GM12872 (cell line): Measurements from ENCODE around the gene LMO1.

Experiments used
- TF ChIP-seq, protein P1 (sequence below): IDR thresholded peaks from 3 replicates; pipeline ENCODE4 v1.5.1; 2011; ENCODE audit warnings: low read depth, mild to moderate bottlenecking, low read length, moderate library complexity; ENCODE audit not compliant: insufficient read depth

Gene LMO1

DNA sequence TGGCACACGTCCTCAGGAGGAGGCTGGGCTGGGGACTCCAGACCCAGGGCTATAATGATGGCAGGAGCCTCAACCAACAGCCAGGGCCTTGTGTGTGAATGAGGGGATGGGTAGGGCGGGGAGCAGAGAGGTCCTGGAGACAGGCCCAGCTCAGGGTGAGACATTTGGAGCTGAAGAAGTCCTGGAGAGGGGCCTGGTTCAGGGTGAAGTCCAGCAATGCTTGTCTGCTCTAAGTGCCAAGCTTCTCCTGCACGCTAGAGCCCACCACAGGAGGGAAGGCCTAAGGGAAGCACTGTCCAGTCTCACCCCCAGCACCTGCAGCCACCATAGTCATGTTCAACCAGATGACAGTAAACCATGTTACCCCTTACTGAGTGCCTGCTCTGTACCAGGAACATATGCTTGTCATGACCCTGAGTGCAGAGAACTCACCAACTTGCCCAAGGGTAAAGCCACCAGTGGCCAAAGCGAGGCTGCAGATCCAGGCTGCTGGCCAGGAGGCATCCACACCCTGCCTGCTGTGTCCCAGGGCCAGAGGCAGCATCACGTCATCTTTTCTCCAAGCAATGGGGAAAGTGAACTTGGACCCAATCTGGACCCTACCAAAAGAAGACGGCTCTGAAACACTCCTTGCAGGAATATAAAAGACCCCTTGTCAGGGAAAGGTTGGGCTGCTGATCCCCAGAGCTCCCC is 24.0 kb downstream of the LMO1 start:
- TF ChIP-seq, protein P1, sequence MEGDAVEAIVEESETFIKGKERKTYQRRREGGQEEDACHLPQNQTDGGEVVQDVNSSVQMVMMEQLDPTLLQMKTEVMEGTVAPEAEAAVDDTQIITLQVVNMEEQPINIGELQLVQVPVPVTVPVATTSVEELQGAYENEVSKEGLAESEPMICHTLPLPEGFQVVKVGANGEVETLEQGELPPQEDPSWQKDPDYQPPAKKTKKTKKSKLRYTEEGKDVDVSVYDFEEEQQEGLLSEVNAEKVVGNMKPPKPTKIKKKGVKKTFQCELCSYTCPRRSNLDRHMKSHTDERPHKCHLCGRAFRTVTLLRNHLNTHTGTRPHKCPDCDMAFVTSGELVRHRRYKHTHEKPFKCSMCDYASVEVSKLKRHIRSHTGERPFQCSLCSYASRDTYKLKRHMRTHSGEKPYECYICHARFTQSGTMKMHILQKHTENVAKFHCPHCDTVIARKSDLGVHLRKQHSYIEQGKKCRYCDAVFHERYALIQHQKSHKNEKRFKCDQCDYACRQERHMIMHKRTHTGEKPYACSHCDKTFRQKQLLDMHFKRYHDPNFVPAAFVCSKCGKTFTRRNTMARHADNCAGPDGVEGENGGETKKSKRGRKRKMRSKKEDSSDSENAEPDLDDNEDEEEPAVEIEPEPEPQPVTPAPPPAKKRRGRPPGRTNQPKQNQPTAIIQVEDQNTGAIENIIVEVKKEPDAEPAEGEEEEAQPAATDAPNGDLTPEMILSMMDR, result no peak

DNA sequence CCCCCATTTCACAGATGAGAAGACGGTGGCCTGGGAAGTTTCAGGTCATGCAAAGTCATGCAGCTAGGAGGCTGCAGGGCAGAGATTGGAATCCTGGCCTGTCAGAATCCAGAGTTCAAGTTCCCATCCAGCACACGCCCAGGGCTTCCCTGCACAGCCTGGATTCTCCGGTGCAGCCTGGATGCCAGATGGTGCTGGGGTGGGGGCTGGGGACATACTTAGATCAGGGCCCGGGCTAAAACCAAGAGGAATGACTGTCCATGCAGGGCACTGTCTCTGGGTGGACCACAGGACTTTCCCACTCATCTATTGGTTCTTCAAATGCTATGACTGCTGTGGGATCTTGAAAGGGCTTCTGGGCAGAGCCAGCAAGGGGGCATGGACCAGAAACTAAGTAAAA is 24.6 kb downstream of the LMO1 start:
- TF ChIP-seq, protein P1, result no peak

DNA sequence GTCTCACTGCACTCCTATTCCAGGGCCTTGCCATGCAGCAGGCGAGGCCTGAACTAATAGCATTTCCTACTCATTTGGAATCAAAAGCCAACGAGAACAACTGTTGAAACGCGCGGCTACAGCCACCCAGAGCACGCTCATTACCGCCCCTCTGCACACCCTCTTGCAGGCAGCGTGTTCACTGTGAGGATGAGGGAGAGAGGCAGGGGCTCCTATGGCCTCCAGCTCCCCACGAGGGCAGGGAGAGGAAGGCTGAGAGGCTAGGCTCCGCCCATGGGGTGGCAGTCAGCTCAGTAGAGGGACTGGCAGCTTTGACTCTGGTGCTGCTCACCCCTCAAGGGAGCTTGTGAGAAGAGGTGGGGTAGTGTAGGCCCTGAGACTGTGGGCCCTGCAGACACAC is 26.2 kb downstream of the LMO1 start:
- TF ChIP-seq, protein P1, result no peak

DNA sequence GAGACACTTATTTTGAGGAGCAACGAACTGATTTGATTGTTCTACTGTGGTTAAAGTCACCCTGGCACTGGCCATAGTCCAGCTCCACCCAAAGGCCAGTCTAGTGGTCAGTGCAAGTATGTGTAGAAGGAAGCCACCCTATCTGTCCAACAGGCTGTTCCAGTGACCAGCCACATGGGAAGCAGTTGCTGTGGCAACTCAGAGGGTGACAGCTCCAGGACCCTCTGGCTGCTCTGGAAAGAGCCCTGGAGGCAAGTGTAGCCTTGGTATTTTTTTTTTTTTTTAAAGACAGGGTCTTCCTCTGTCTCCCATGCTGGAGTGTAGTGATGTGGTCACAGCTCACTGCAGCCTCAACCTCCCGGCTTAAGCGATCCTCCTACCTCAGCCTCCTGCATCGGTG is 27.8 kb downstream of the LMO1 start:
- TF ChIP-seq, protein P1, result no peak

DNA sequence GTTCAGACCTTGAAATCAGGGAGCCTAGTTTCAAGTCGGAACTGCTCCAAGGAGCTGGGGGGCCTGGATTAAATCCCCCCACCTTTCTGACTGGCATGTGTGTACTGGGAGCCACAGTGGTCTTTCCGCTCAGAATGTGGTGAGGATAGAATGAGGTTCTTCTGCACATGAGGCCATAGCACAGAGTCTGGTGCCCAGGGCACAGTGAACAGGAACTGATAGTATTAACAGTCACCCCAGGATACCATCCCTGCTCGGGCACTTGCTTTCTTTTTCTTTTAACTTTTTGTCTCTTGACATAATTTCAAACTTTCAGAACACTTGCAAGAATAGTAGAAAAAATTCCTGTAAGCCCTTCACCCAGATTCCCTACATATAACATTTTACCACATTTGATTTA is 28.8 kb downstream of the LMO1 start:
- TF ChIP-seq, protein P1, result no peak

DNA sequence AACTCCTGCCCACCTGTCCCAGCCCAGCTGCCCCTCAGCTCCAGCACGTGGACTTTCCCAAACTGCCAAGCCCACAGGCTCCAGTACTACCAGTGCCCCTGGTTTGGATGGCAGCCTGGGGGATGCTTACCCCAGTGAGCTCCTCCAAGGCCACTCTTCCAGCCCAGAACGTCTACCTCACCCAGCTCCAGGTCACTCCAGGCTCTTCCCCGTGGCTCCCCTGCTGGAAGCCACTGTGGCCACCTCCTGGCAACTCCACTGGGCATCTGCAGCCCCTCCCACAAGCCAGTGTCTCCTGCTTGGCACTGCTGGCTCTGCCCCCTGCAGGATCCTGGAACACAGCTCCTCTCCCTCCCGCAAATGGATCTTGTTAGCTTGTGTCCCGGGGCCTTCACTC is 29.3 kb downstream of the LMO1 start:
- TF ChIP-seq, protein P1, result no peak

DNA sequence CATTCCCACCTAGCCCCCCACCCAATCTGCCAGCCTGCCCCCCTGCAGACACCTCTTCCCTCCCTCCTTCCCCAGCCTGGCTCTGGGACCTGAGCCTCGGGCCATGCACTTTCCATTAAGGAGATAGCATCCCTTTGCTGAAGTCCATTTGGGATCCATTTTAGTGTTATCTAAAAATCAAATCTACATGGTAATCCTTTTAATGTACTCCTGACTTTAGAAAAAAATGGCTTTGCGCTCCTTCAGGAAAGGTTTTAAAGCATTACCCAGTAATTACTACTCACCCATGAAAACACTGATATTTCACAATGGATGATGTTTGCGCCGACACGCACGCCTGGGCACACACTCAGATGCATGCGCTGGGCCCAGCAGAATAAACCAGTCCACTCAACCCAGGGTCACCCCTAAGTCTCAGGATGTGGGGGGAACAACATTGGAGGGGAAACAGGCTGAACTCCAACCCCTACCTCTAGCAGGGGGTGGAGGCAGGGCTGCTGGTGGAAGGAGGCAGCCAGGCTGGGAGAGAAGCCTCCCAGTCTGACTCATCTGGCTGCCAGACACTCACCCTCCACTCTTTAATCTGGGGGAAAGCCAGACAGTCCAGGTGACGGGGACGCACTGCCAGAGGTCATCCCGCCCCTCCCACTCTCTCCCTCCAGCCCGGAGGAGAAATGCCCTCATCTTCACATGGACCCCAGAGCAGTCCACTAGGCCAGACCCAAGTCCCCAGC is 29.8 kb downstream of the LMO1 start:
- TF ChIP-seq, protein P1, result no peak
